Neutrophil (primary cell): ENCODE data around the gene TGFB1.

Experiments
- H3K27ac ChIP-seq: fragments of 200-600 bp; sonication (generic); 2 replicates; pipeline ENCODE4 v1.5.1; 2016; ENCODE audit warnings: mild to moderate bottlenecking, moderate library complexity
- H3K27me3 ChIP-seq: fragments of 200-600 bp; sonication (generic); 2 replicates; pipeline ENCODE4 v1.6.0; 2016; ENCODE audit warnings: mild to moderate bottlenecking
- H3K36me3 ChIP-seq: fragments of 200-600 bp; sonication (generic); 2 replicates; pipeline ENCODE4 v1.5.1; 2017
- H3K4me1 ChIP-seq, 2 experiments: fragments of 200-600 bp in 1 of 2; sonication (generic) in 1 of 2; 1 replicate in 1 of 2; 2 replicates in 1 of 2; pipeline versions ENCODE4 v1.5.1 to v1.6.1; 2013 to 2016; ENCODE audit warnings: low read depth in 1 of 2, low read length in 1 of 2, mild to moderate bottlenecking in 1 of 2, moderate library complexity in 1 of 2; ENCODE audit not compliant: control insufficient read depth in 1 of 2, insufficient read depth in 1 of 2
- H3K4me3 ChIP-seq, 2 experiments: fragments of 200-600 bp in 1 of 2; sonication (generic) in 1 of 2; 1 replicate in 1 of 2; 2 replicates in 1 of 2; pipeline ENCODE4 v1.5.1; 2013 to 2016; ENCODE audit warnings: low read depth in 1 of 2, low read length in 1 of 2, mild to moderate bottlenecking in 1 of 2, moderate library complexity in 1 of 2
- H3K9me3 ChIP-seq: fragments of 200-600 bp; sonication (generic); 2 replicates; pipeline ENCODE4 v1.5.1; 2016
- CTCF ChIP-seq: fragments of 200-600 bp; sonication (generic); IDR thresholded peaks from 2 replicates; pipeline ENCODE4 v1.5.1; 2016; ENCODE audit warnings: antibody characterized with exemption

Gene TGFB1

GRCh38 chr19:41353466-41354342 is at the start of gene TGFB1:
TSS of gene TGFB1 (minus strand) at chr19:41353922. CDS start at chr19:41353044, 878 bp downstream.
- Histone ChIP-seq H3K9me3 (no peaks in the 10 kb centered on the region), H3K4me3 (peak within 1 kb of the TSS; percentile 98 to 100), H3K27me3 (no peaks in the 10 kb centered on the region), H3K36me3 (peaks cover 19% of the 10 kb centered on the region), H3K4me1 (peaks cover 72 to 78% of the 10 kb centered on the region in 2 experiments), H3K27ac (peak within 1 kb of the TSS; percentile 98)
- TF ChIP-seq CTCF: peak; percentile 97

- no peak overlapping the region for H3K4me3 ChIP-seq
- H3K27me3 ChIP-seq: no peaks in the 10 kb centered on the region
- no peaks in the 10 kb centered on the region for H3K36me3 ChIP-seq
- no peak for TF ChIP-seq CTCF
- H3K27ac ChIP-seq: no peak overlapping the region
- H3K4me1 ChIP-seq: peaks cover 34 to 35% of the 10 kb centered on the region in 2 experiments
- no peaks in the 10 kb centered on the region for H3K9me3 ChIP-seq
These were observed 48.3 kb upstream of the TGFB1 start for GRCh38 chr19:41402010-41402409.

- no peaks in the 10 kb centered on the region for H3K9me3 ChIP-seq
- no peaks in the 10 kb centered on the region for H3K27me3 ChIP-seq
- no peak overlapping the region for H3K4me3 ChIP-seq
- no peaks in the 10 kb centered on the region for H3K36me3 ChIP-seq
- H3K27ac ChIP-seq: no peak overlapping the region
- peaks cover 34 to 35% of the 10 kb centered on the region in 2 experiments for H3K4me1 ChIP-seq
- TF ChIP-seq CTCF: no peak
These were observed 47.8 kb upstream of the TGFB1 start for GRCh38 chr19:41401483-41401882.

- no peak for TF ChIP-seq CTCF
- Histone ChIP-seq H3K27ac (no peak overlapping the region), H3K9me3 (no peaks in the 10 kb centered on the region), H3K4me3 (no peak overlapping the region), H3K4me1 (peaks cover 27 to 28% of the 10 kb centered on the region in 2 experiments), H3K36me3 (no peaks in the 10 kb centered on the region), H3K27me3 (no peaks in the 10 kb centered on the region)
These were observed 45.8 kb upstream of the TGFB1 start for GRCh38 chr19:41399525-41399924.

GRCh38 chr19:41399091-41399490 is 45.4 kb upstream of the TGFB1 start:
- Histone ChIP-seq H3K27ac (no peak overlapping the region), H3K4me3 (no peak overlapping the region), H3K4me1 (peaks cover 28 to 31% of the 10 kb centered on the region in 2 experiments), H3K36me3 (no peaks in the 10 kb centered on the region), H3K27me3 (no peaks in the 10 kb centered on the region), H3K9me3 (no peaks in the 10 kb centered on the region)
- TF ChIP-seq CTCF: no peak
